ENCODE results near the gene RBM28. TPM values are rescaled to one million over a fixed set of nuclear protein-coding genes. Genes with fewer than 3 reads are reported as not detected.
A peak's percentile ranks its signal among the peaks of the same experiment; 100 is the strongest.

Gene RBM28
- total and polyA plus RNA-seq, 8 donors = 10.9 to 31.8 (median 16.9) TPM

DNA sequence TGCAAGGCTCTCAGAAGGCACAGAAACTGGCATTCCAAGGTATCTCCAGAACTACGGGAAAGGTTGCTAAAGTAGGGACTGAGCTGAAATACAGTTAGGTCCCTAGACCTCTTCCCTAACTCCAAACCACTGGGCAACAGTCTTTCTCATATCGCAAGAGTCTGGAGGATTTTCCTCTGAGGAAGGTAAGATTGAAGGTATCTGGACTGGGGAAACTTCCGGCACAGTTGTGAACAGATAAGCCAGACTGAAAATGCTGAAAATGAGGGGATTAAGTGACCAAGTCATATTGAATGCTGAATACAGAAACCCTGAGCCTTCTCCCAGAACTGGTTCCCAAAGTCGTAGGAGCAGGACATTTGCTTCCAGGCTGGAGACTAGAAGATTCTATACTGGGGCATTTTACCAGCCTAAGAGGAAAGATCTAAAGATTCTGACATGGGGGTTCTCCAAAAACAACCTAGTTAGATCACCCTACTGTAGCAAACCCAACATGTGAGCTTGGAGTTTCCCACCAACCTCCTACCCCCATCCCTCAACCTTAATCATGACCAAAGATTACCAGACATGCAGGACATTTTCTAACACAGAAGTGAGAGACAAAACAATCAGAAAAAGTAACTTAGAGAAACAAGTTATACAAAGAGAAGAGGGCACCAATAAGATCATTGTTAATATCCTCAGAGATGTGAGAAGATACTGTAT, 20.6 kb upstream of the RBM28 start:
- Histone ChIP-seq H3K4me1 (no peaks in the 10 kb centered on the region), H3K27ac (no peak overlapping the region), H3K9me3 (no peaks in the 10 kb centered on the region), H3K27me3 (peaks cover 0 to 5% (median 0%) of the 10 kb centered on the region in 4 donors), H3K4me3 (no peak overlapping the region), H3K36me3 (no peaks in the 10 kb centered on the region)
- no peak for FAIRE-seq
- DNase-seq = no peak
- TF ChIP-seq, protein P1, sequence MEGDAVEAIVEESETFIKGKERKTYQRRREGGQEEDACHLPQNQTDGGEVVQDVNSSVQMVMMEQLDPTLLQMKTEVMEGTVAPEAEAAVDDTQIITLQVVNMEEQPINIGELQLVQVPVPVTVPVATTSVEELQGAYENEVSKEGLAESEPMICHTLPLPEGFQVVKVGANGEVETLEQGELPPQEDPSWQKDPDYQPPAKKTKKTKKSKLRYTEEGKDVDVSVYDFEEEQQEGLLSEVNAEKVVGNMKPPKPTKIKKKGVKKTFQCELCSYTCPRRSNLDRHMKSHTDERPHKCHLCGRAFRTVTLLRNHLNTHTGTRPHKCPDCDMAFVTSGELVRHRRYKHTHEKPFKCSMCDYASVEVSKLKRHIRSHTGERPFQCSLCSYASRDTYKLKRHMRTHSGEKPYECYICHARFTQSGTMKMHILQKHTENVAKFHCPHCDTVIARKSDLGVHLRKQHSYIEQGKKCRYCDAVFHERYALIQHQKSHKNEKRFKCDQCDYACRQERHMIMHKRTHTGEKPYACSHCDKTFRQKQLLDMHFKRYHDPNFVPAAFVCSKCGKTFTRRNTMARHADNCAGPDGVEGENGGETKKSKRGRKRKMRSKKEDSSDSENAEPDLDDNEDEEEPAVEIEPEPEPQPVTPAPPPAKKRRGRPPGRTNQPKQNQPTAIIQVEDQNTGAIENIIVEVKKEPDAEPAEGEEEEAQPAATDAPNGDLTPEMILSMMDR (IDR thresholded peaks at IDR 0.05) = no peak
- intact Hi-C loops (cut with DNase I) = no loop called here
- 62 to 74% methylated on average over 4 of the region's 4 CpGs for WGBS, 2 donors
- no peak for ATAC-seq

DNA sequence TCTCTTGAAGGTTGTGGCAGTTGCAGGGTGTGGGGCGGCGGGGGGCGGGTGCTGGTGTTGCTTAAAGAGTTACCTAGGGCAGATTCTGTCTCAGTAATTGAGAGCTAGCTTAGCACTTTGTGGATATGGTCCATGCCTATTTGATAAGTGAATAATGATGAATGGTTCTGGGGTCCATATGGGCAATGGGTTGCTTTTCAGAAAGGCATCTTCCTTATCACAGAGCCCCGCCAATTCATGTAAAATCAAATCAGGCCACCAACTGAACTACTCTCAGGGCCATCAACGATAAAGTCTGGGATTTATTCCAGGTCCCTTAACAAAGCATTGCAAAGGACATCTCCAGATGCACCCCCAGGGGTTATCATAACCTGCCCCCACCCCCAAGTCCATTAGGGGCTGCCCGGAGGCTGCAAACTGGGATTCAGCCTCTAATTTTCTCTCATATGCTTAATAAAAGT, 19.6 kb upstream of the RBM28 start:
- H3K27ac ChIP-seq = no peak overlapping the region
- ATAC-seq (no peak), FAIRE-seq (no peak), DNase-seq (no peak)
- H3K27me3 ChIP-seq = peaks cover 0 to 5% (median 0%) of the 10 kb centered on the region in 4 donors
- intact Hi-C loops (cut with DNase I) = no loop called here
- H3K36me3 ChIP-seq = no peaks in the 10 kb centered on the region
- no peaks in the 10 kb centered on the region for H3K4me1 ChIP-seq
- no peak overlapping the region for H3K4me3 ChIP-seq
- 68 to 79% methylated on average over 6 of the region's 6 CpGs for WGBS, 2 donors
- no peaks in the 10 kb centered on the region for H3K9me3 ChIP-seq
- TF ChIP-seq, protein P1 (IDR thresholded peaks at IDR 0.05) = no peak

DNA sequence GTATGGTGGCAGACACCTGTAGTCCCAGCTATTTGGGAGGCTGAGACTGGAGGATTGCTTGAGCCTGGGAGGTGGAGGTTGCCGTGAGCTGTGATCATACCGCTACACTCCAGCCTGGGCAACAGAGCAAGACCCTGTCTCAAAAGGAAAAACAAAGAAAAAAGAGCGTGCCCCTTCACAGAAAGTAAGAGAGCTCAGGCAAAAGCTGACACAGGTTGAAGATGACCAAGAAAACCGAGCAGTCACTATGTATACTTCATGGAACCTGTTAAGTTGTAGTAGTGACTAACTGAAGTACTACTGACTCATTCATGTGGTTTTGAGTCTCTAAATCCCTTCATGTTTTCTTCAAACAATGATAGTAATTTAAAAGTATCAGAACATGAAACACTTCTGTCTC, 19.0 kb upstream of the RBM28 start:
- H3K27me3 ChIP-seq = peaks cover 0 to 5% (median 0%) of the 10 kb centered on the region in 4 donors
- no peak for DNase-seq
- H3K36me3 ChIP-seq = no peaks in the 10 kb centered on the region
- H3K9me3 ChIP-seq = no peaks in the 10 kb centered on the region
- TF ChIP-seq, protein P1 (IDR thresholded peaks at IDR 0.05) = no peak
- no peak overlapping the region for H3K27ac ChIP-seq
- 80 to 82% methylated on average over 4 of the region's 4 CpGs for WGBS, 2 donors
- intact Hi-C loops (cut with DNase I) = no loop called here
- no peak for ATAC-seq
- H3K4me1 ChIP-seq = no peaks in the 10 kb centered on the region
- H3K4me3 ChIP-seq = no peak overlapping the region
- no peak for FAIRE-seq

DNA sequence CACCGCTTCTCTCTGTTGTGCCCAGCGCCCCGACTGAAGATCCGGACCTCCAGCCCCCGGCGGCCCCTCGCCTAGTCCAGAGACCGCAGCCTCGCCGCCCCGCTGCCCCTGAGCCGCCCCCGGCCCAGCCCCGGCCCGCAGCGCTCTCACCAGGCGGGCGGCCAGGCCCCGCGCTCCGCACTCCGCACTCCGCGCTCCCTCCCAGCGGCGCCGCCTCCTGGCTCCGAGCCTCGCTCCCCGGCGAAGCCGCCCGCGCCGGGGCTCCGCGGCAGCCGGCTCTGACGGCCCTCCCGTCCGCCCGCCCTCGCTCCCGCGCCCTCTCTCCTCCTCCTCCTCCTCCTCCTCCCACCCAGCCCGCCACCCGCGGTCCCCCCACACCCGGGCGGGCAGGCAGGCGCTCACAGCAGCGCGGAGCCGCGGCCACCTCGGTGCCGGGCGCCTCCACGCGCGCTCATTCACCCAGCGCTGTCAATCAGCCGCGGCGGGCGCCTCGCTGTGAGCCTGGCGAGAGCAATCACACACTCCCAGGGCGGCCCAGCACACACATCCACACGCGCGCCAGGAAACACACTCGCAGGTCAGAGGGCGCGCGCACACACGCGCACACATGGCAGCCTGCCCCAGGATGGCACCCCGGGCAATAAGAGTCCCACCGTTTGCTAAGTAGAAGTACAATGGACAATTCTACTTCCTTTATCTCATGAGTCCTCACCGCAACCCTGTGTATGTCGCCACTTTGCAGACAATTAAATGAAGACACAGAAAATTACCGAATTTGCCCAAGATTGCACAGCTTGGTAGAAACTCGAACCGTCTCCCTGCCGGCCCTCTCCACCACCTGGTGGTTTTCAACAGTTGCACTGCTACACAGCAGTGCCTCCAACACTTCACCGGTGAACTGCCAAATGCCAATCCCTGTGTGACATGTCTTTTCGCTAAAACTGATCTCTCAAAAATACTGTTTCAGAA, 18.0 kb upstream of the RBM28 start, which contains the start of gene PRRT4:
PRRT4 (minus strand) TSS at position 280 of the 969 bp plus-strand sequence.
- peak; percentile 76 to 88 (median 83) for ATAC-seq
- no peak for FAIRE-seq
- peaks cover 0 to 5% (median 0%) of the 10 kb centered on the region in 4 donors for H3K27me3 ChIP-seq
- no peak within 1 kb of the TSS for H3K27ac ChIP-seq
- intact Hi-C loops (cut with DNase I) = no loop called here
- TF ChIP-seq, protein P1 (IDR thresholded peaks at IDR 0.05) = no peak
- H3K9me3 ChIP-seq = no peaks in the 10 kb centered on the region
- no peaks in the 10 kb centered on the region for H3K36me3 ChIP-seq
- DNase-seq = peak in 3 of 6 donors; percentile 41 to 79 (median 50)
- H3K4me3 ChIP-seq = peak within 1 kb of the TSS; percentile 13 to 64 (median 33)
- no peaks in the 10 kb centered on the region for H3K4me1 ChIP-seq
- 1% methylated on average over 52 to 88 of the region's 88 CpGs for WGBS, 2 donors

Data from pancreas (tissue), 10 donors.